Neural crest cell (in vitro differentiated cells): ENCODE measurements around the gene ANKRD63. TPM values are rescaled to one million over a fixed set of nuclear protein-coding genes. Genes with fewer than 3 reads are reported as not detected.

Experiments used
- DNase-seq: peaks from one replicate; pipeline ENCODE4 v3.0.0; 2021; ENCODE audit warnings: low read depth, mixed read lengths, low spot score
- H3K27ac Mint-ChIP-seq: one replicate; pipeline ENCODE4 v1.8.0; 2021; ENCODE audit warnings: mild to moderate bottlenecking, mixed read lengths; ENCODE audit not compliant: unreplicated experiment
- H3K27me3 Mint-ChIP-seq: 2 replicates; pipeline ENCODE4 v1.8.0; 2021; ENCODE audit warnings: low read depth, mild to moderate bottlenecking, mixed read lengths
- H3K36me3 Mint-ChIP-seq: 2 replicates; pipeline ENCODE4 v1.8.0; 2021; ENCODE audit warnings: low read depth, mild to moderate bottlenecking, mixed read lengths
- H3K4me1 Mint-ChIP-seq: 2 replicates; pipeline ENCODE4 v1.8.0; 2021; ENCODE audit warnings: mixed read lengths
- H3K4me3 Mint-ChIP-seq: one replicate; pipeline ENCODE4 v1.8.0; 2021; ENCODE audit warnings: mild to moderate bottlenecking, mixed read lengths
- H3K9me3 Mint-ChIP-seq: 2 replicates; pipeline ENCODE4 v1.8.0; 2021; ENCODE audit warnings: mixed read lengths
- CTCF ChIP-seq: fragments of 200-600 bp; sonication (generic); conservative IDR thresholded peaks from 2 replicates; pipeline ENCODE4 v1.5.0; 2021; ENCODE audit warnings: antibody characterized with exemption, mild to moderate bottlenecking
- total RNA-seq: library from RNA; stranded (reverse); gene quantifications from 2 replicates; pipeline ENCODE4 v1.2.1, GENCODE V29; 2021

The ANKRD63 gene
- total RNA-seq, 1 donor from 2014 or later, result not detected

- TF ChIP-seq CTCF, result no peak
- Mint-ChIP-seq H3K4me1 (no peaks in the 10 kb centered on the region), H3K9me3 (peaks cover 8% of the 10 kb centered on the region), H3K27ac (peak overlapping the region; percentile 59), H3K4me3 (no peak overlapping the region), H3K36me3 (peaks cover 10% of the 10 kb centered on the region), H3K27me3 (no peaks in the 10 kb centered on the region)
- DNase-seq, result no peak
These were observed 18.8 kb upstream of the ANKRD63 start for GRCh38 chr15:40301467-40302179.

- no peak overlapping the region for H3K4me3 Mint-ChIP-seq
- no peak for DNase-seq
- no peaks in the 10 kb centered on the region for H3K27me3 Mint-ChIP-seq
- H3K4me1 Mint-ChIP-seq, result no peaks in the 10 kb centered on the region
- H3K9me3 Mint-ChIP-seq, result peaks cover 8% of the 10 kb centered on the region
- H3K36me3 Mint-ChIP-seq, result peaks cover 10% of the 10 kb centered on the region
- TF ChIP-seq CTCF, result no peak
- H3K27ac Mint-ChIP-seq, result no peak overlapping the region
These were observed 17.9 kb upstream of the ANKRD63 start for GRCh38 chr15:40300771-40301170.

- Mint-ChIP-seq H3K4me3 (no peak overlapping the region), H3K9me3 (peaks cover 8% of the 10 kb centered on the region), H3K36me3 (peaks cover 10% of the 10 kb centered on the region), H3K4me1 (peaks cover 3% of the 10 kb centered on the region), H3K27me3 (no peaks in the 10 kb centered on the region), H3K27ac (no peak overlapping the region)
- TF ChIP-seq CTCF, result no peak
- DNase-seq, result no peak
These were observed 17.5 kb upstream of the ANKRD63 start for GRCh38 chr15:40300367-40300766.

GRCh38 chr15:40298216-40298935, 15.5 kb upstream of the ANKRD63 start:
- H3K4me1 Mint-ChIP-seq, result peaks cover 13% of the 10 kb centered on the region
- H3K9me3 Mint-ChIP-seq, result peaks cover 8% of the 10 kb centered on the region
- H3K27me3 Mint-ChIP-seq, result no peaks in the 10 kb centered on the region
- DNase-seq, result no peak
- TF ChIP-seq CTCF, result no peak
- no peak overlapping the region for H3K4me3 Mint-ChIP-seq
- no peak overlapping the region for H3K27ac Mint-ChIP-seq
- H3K36me3 Mint-ChIP-seq, result peaks cover 10% of the 10 kb centered on the region

- Mint-ChIP-seq H3K36me3 (peaks cover 10% of the 10 kb centered on the region), H3K4me1 (peaks cover 19% of the 10 kb centered on the region), H3K4me3 (no peak overlapping the region), H3K27me3 (no peaks in the 10 kb centered on the region), H3K9me3 (peaks cover 8% of the 10 kb centered on the region), H3K27ac (no peak overlapping the region)
- TF ChIP-seq CTCF, result no peak
- no peak for DNase-seq
These were observed 14.5 kb upstream of the ANKRD63 start for GRCh38 chr15:40297356-40297755.
